GM12878 (cell line): ENCODE measurements around the gene YWHAG. TPM values are rescaled to one million over a fixed set of nuclear protein-coding genes. Genes with fewer than 3 reads are reported as not detected.
A peak's percentile ranks its signal among the peaks of the same experiment; 100 is the strongest.

Experiments used
- EED ChIP-seq: sonication (generic); IDR thresholded peaks from 2 replicates; pipeline ENCODE4 v1.6.1; 2016; ENCODE audit warnings: antibody characterized with exemption, low read depth
- FOXM1 ChIP-seq: IDR thresholded peaks from 2 replicates; pipeline ENCODE4 v1.6.1; 2012; ENCODE audit warnings: low read depth, mild to moderate bottlenecking, inconsistent platforms, low read length, moderate library complexity
- MTA2 ChIP-seq: fragments of 450-650 bp; IDR thresholded peaks from 2 replicates; pipeline ENCODE4 v1.6.1; 2016; ENCODE audit warnings: low read depth, mild to moderate bottlenecking, moderate library complexity
- MXI1 ChIP-seq: fragments of 150-350 bp; IDR thresholded peaks from 2 replicates; pipeline ENCODE4 v1.6.1; 2011; ENCODE audit warnings: low read depth, mild to moderate bottlenecking, inconsistent platforms, low read length, improper control_type of control experiment
- NFXL1 ChIP-seq: fragments of 450-650 bp; IDR thresholded peaks from 2 replicates; pipeline ENCODE4 v1.6.1; 2017; ENCODE audit warnings: antibody characterized with exemption, mild to moderate bottlenecking, borderline replicate concordance
- RB1 ChIP-seq: fragments of 450-650 bp; formaldehyde crosslinking; IDR thresholded peaks from 2 replicates; pipeline ENCODE4 v1.6.1; 2017; ENCODE audit warnings: mild to moderate bottlenecking, borderline replicate concordance
- STAT3 ChIP-seq: IDR thresholded peaks from 2 replicates; pipeline ENCODE4 v1.6.1; 2011; ENCODE audit warnings: low read depth, low read length, improper control_type of control experiment
- SUPT20H ChIP-seq: IDR thresholded peaks from 2 replicates; pipeline ENCODE4 v1.6.1; 2011; ENCODE audit warnings: low read depth, mild to moderate bottlenecking, low read length, moderate library complexity, borderline replicate concordance; ENCODE audit not compliant: control insufficient read depth
- TAF1 ChIP-seq: IDR thresholded peaks from 2 replicates; pipeline ENCODE4 v1.6.1; 2011; ENCODE audit warnings: mild to moderate bottlenecking, low read depth, low read length, borderline replicate concordance
- TCF7 ChIP-seq: IDR thresholded peaks from 2 replicates; pipeline ENCODE4 v1.6.1; 2014; ENCODE audit warnings: antibody characterized with exemption, borderline replicate concordance
- polyA plus RNA-seq, 11 experiments: library from polyadenylated mRNA; depleted of rRNA in 4 of 11; unstranded in 6 of 11; stranded (reverse) in 5 of 11; fragments of >200 nt; fragmentation: Nextera tagmentation in 4 of 11; fragmentation: Illumina TruSeq in 1 of 11; extraction: Ambion mirVana in 4 of 11; extraction: Trizol in 1 of 11; gene quantifications; 1 replicate in 1 of 11; 2 replicates in 10 of 11; pipeline versions ENCODE4 v1.2.1 to v1.2.3, GENCODE V29; 2011 to 2016; ENCODE audit warnings: inconsistent platforms in 2 of 11, missing spikeins in 2 of 11, low read depth in 1 of 11
- total RNA-seq, 4 experiments: library from RNA; depleted of rRNA in 3 of 4; stranded (reverse); fragments of >200 nt in 3 of 4; fragmentation: Illumina TruSeq in 1 of 4; extraction: Trizol in 1 of 4; gene quantifications; 2 replicates each; pipeline versions ENCODE4 v1.2.1 to v1.2.3, GENCODE V29; 2013 to 2021
- TF ChIP-seq, protein P1 (sequence below): fragments of 450-650 bp; IDR thresholded peaks from 2 replicates; pipeline ENCODE4 v1.6.1; 2017; ENCODE audit warnings: low read depth, mild to moderate bottlenecking, moderate library complexity
- TF ChIP-seq, protein P2 (sequence below): fragments of 450-650 bp; IDR thresholded peaks from 2 replicates; pipeline ENCODE4 v1.6.1; 2017; ENCODE audit warnings: mild to moderate bottlenecking, moderate library complexity
- TF ChIP-seq, protein P3 (sequence below): fragments of 450-650 bp; IDR thresholded peaks from 2 replicates; pipeline ENCODE4 v1.6.1; 2016; ENCODE audit warnings: mild to moderate bottlenecking, moderate library complexity, borderline replicate concordance
- TF ChIP-seq, protein P4 (sequence below): IDR thresholded peaks from 2 replicates; pipeline ENCODE4 v1.6.1; 2012; ENCODE audit warnings: low read length, inconsistent platforms
- TF ChIP-seq, protein P5 (sequence below): fragments of 450-650 bp; IDR thresholded peaks from 2 replicates; pipeline ENCODE4 v1.6.1; 2018; ENCODE audit warnings: borderline replicate concordance, mild to moderate bottlenecking; ENCODE audit not compliant: partially characterized antibody

Gene YWHAG
- total and polyA plus RNA-seq, 10 of the 15 experiments (the other 5 are each of a cell fraction or from before 2014, with no cell fraction given): 20.2 to 157 (median 41.3) TPM

DNA sequence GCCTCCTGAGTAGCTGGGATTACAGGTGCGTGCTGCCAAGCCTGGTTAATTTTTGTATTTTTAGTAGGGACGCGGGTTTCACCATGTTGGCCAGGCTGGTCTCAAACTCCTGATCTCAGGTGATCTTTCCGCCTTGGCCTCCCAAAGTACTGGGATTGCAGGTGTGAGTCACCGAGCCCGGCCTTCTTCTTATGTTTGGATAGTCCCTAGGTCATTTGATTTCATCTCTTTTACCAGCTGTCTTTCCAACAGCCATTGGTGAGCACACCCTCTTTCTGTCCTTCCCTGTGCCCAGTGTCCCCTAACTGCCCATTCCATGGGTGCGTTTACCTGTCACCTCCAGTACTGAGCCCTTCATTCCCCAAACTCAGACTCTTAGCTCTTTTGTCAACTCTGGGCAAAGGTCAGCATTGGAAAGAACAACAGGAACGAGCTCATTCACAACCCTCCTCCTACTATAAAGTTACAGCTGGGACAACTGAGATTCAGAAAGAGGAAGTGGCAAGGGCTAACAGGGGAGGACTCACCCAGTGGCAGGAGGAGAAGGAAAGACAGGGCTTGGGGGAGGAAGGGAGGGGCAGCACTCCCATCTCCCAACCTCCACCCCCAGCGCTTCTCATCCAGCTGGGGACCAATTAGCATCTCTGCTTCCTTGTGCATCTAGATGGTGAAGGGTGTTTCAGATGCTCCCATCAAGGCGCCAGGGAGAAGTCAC is 45.1 kb upstream of the YWHAG start (continued):
- TF ChIP-seq, protein P1, sequence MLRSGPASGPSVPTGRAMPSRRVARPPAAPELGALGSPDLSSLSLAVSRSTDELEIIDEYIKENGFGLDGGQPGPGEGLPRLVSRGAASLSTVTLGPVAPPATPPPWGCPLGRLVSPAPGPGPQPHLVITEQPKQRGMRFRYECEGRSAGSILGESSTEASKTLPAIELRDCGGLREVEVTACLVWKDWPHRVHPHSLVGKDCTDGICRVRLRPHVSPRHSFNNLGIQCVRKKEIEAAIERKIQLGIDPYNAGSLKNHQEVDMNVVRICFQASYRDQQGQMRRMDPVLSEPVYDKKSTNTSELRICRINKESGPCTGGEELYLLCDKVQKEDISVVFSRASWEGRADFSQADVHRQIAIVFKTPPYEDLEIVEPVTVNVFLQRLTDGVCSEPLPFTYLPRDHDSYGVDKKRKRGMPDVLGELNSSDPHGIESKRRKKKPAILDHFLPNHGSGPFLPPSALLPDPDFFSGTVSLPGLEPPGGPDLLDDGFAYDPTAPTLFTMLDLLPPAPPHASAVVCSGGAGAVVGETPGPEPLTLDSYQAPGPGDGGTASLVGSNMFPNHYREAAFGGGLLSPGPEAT: peak; percentile 49; the same call in 1 of the 2 replicates
- peak; percentile 65; the same call in 1 of the 2 replicates for TF ChIP-seq NFXL1
- TF ChIP-seq, protein P2, sequence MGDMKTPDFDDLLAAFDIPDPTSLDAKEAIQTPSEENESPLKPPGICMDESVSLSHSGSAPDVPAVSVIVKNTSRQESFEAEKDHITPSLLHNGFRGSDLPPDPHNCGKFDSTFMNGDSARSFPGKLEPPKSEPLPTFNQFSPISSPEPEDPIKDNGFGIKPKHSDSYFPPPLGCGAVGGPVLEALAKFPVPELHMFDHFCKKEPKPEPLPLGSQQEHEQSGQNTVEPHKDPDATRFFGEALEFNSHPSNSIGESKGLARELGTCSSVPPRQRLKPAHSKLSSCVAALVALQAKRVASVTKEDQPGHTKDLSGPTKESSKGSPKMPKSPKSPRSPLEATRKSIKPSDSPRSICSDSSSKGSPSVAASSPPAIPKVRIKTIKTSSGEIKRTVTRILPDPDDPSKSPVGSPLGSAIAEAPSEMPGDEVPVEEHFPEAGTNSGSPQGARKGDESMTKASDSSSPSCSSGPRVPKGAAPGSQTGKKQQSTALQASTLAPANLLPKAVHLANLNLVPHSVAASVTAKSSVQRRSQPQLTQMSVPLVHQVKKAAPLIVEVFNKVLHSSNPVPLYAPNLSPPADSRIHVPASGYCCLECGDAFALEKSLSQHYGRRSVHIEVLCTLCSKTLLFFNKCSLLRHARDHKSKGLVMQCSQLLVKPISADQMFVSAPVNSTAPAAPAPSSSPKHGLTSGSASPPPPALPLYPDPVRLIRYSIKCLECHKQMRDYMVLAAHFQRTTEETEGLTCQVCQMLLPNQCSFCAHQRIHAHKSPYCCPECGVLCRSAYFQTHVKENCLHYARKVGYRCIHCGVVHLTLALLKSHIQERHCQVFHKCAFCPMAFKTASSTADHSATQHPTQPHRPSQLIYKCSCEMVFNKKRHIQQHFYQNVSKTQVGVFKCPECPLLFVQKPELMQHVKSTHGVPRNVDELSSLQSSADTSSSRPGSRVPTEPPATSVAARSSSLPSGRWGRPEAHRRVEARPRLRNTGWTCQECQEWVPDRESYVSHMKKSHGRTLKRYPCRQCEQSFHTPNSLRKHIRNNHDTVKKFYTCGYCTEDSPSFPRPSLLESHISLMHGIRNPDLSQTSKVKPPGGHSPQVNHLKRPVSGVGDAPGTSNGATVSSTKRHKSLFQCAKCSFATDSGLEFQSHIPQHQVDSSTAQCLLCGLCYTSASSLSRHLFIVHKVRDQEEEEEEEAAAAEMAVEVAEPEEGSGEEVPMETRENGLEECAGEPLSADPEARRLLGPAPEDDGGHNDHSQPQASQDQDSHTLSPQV: no peak
- TF ChIP-seq TAF1: no peak
- TF ChIP-seq, protein P3, sequence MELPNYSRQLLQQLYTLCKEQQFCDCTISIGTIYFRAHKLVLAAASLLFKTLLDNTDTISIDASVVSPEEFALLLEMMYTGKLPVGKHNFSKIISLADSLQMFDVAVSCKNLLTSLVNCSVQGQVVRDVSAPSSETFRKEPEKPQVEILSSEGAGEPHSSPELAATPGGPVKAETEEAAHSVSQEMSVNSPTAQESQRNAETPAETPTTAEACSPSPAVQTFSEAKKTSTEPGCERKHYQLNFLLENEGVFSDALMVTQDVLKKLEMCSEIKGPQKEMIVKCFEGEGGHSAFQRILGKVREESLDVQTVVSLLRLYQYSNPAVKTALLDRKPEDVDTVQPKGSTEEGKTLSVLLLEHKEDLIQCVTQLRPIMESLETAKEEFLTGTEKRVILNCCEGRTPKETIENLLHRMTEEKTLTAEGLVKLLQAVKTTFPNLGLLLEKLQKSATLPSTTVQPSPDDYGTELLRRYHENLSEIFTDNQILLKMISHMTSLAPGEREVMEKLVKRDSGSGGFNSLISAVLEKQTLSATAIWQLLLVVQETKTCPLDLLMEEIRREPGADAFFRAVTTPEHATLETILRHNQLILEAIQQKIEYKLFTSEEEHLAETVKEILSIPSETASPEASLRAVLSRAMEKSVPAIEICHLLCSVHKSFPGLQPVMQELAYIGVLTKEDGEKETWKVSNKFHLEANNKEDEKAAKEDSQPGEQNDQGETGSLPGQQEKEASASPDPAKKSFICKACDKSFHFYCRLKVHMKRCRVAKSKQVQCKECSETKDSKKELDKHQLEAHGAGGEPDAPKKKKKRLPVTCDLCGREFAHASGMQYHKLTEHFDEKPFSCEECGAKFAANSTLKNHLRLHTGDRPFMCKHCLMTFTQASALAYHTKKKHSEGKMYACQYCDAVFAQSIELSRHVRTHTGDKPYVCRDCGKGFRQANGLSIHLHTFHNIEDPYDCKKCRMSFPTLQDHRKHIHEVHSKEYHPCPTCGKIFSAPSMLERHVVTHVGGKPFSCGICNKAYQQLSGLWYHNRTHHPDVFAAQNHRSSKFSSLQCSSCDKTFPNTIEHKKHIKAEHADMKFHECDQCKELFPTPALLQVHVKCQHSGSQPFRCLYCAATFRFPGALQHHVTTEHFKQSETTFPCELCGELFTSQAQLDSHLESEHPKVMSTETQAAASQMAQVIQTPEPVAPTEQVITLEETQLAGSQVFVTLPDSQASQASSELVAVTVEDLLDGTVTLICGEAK: no peak
- no peak for TF ChIP-seq STAT3
- no peak for TF ChIP-seq MTA2
- no peak for TF ChIP-seq TCF7
- TF ChIP-seq RB1: no peak
- no peak for TF ChIP-seq MXI1
- TF ChIP-seq SUPT20H: no peak
- peak; percentile 57 for TF ChIP-seq EED
- TF ChIP-seq, protein P4, sequence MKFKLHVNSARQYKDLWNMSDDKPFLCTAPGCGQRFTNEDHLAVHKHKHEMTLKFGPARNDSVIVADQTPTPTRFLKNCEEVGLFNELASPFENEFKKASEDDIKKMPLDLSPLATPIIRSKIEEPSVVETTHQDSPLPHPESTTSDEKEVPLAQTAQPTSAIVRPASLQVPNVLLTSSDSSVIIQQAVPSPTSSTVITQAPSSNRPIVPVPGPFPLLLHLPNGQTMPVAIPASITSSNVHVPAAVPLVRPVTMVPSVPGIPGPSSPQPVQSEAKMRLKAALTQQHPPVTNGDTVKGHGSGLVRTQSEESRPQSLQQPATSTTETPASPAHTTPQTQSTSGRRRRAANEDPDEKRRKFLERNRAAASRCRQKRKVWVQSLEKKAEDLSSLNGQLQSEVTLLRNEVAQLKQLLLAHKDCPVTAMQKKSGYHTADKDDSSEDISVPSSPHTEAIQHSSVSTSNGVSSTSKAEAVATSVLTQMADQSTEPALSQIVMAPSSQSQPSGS: no peak
- TF ChIP-seq FOXM1: no peak
- TF ChIP-seq, protein P5, sequence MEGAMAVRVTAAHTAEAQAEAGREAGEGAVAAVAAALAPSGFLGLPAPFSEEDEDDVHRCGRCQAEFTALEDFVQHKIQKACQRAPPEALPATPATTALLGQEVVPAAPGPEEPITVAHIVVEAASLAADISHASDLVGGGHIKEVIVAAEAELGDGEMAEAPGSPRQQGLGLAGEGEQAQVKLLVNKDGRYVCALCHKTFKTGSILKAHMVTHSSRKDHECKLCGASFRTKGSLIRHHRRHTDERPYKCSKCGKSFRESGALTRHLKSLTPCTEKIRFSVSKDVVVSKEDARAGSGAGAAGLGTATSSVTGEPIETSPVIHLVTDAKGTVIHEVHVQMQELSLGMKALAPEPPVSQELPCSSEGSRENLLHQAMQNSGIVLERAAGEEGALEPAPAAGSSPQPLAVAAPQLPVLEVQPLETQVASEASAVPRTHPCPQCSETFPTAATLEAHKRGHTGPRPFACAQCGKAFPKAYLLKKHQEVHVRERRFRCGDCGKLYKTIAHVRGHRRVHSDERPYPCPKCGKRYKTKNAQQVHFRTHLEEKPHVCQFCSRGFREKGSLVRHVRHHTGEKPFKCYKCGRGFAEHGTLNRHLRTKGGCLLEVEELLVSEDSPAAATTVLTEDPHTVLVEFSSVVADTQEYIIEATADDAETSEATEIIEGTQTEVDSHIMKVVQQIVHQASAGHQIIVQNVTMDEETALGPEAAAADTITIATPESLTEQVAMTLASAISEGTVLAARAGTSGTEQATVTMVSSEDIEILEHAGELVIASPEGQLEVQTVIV: no peak
